B cell (primary cell): ENCODE results near the gene GIMAP5. TPM values are rescaled to one million over a fixed set of nuclear protein-coding genes. Genes with fewer than 3 reads are reported as not detected.

Source experiments
- ATAC-seq: fragments of 200-7000 bp; cut with Tn5 transposase; one replicate; pipeline ENCODE4 v1.10.0; 2021; ENCODE audit warnings: low read depth, mild to moderate bottlenecking, moderate number of reproducible peaks, moderate library complexity
- CTCF ChIA-PET: fragments of 350-600 bp; sonication (Branson Sonifier 250); formaldehyde crosslinking; loops from one replicate; lab custom pipeline; 2021; ENCODE audit warnings: antibody characterized with exemption, inconsistent platforms; lab: Charles Lee
- POLR2A ChIA-PET: fragments of 350-600 bp; sonication (Branson Sonifier 250); formaldehyde crosslinking; loops from one replicate; lab custom pipeline; 2021; ENCODE audit warnings: antibody characterized with exemption; lab: Charles Lee
- DNase-seq: peaks from one replicate; pipeline ENCODE4 v3.0.0; 2013
- H2AFZ ChIP-seq: 2 replicates; pipeline ENCODE4 v1.6.1; 2012; ENCODE audit warnings: mild to moderate bottlenecking, low read depth, low read length; ENCODE audit not compliant: insufficient read depth, poor library complexity, severe bottlenecking
- H3K27ac ChIP-seq, 2 donors: 1 replicate in 1 of 2; 2 replicates in 1 of 2; pipeline ENCODE4 v1.5.1; 2012 to 2013; ENCODE audit warnings: low read length in 2 of 2, mild to moderate bottlenecking in 2 of 2, moderate library complexity in 1 of 2
- H3K27me3 ChIP-seq, 4 experiments: fragments of 200-600 bp in 1 of 4; sonication (generic) in 1 of 4; replicated peaks in 1 of 4; 1 replicate in 2 of 4; 2 replicates in 2 of 4; pipeline versions ENCODE4 v1.6.1 to v1.7.0; 2013 to 2016; ENCODE audit warnings: low read length in 3 of 4, mild to moderate bottlenecking in 2 of 4, mixed read lengths in 1 of 4, moderate library complexity in 1 of 4; ENCODE audit not compliant: insufficient read depth in 4 of 4, control insufficient read depth in 3 of 4; ENCODE audit errors: control extremely low read depth in 1 of 4
- H3K36me3 ChIP-seq, 2 experiments: replicated peaks in 1 of 2; 1 replicate in 1 of 2; 2 replicates in 1 of 2; pipeline versions ENCODE4 v1.6.1 to v1.7.1; 2013; ENCODE audit warnings: low read length in 1 of 2; ENCODE audit not compliant: insufficient read depth in 2 of 2, control insufficient read depth in 1 of 2; ENCODE audit errors: control extremely low read depth in 1 of 2, extremely low read depth in 1 of 2
- H3K4me1 ChIP-seq, 2 donors: fragments of 200-600 bp in 1 of 2; sonication (generic) in 1 of 2; 1 replicate in 1 of 2; 2 replicates in 1 of 2; pipeline versions ENCODE4 v1.5.1 to v1.6.1; 2013 to 2017; ENCODE audit warnings: low read length in 2 of 2; ENCODE audit not compliant: control insufficient read depth in 2 of 2, insufficient read depth in 2 of 2
- H3K4me2 ChIP-seq: replicated peaks from 2 replicates; pipeline ENCODE3; 2012; ENCODE audit warnings: mild to moderate bottlenecking, low read depth, low read length; ENCODE audit not compliant: poor library complexity, severe bottlenecking
- H3K4me3 ChIP-seq, 5 experiments: fragments of 200-600 bp in 1 of 5; sonication (generic) in 1 of 5; 1 replicate in 3 of 5; 2 replicates in 2 of 5; pipeline versions ENCODE4 v1.5.1 to v1.7.0; 2011 to 2016; ENCODE audit warnings: low read length in 4 of 5, mild to moderate bottlenecking in 4 of 5, low read depth in 2 of 5, control low read depth in 1 of 5, moderate library complexity in 1 of 5; ENCODE audit not compliant: insufficient read depth in 1 of 5; ENCODE audit errors: control extremely low read depth in 1 of 5, extremely low read depth in 1 of 5
- H3K79me2 ChIP-seq: fragments of 200-600 bp; sonication (generic); one replicate; pipeline ENCODE4 v1.6.0; 2016; ENCODE audit warnings: low read length; ENCODE audit not compliant: control insufficient read depth, insufficient read depth
- H3K9ac ChIP-seq: fragments of 200-600 bp; sonication (generic); 2 replicates; pipeline ENCODE4 v1.6.1; 2017; ENCODE audit warnings: mild to moderate bottlenecking, low read length, moderate library complexity
- H3K9me3 ChIP-seq, 3 donors: one replicate each; pipeline versions ENCODE4 v1.6.1 to v1.7.1; 2013; ENCODE audit warnings: low read length in 2 of 3; ENCODE audit not compliant: control insufficient read depth in 2 of 3, insufficient read depth in 1 of 3; ENCODE audit errors: control extremely low read depth in 1 of 3
- H4K20me1 ChIP-seq: 2 replicates; pipeline ENCODE4 v1.6.0; 2012; ENCODE audit warnings: mild to moderate bottlenecking, low read length; ENCODE audit not compliant: insufficient read depth, control insufficient read depth, poor library complexity, severe bottlenecking
- H3K27ac Mint-ChIP-seq: one replicate; pipeline ENCODE4 v1.8.0; 2021; ENCODE audit warnings: mixed read lengths
- H3K27me3 Mint-ChIP-seq: one replicate; pipeline ENCODE4 v1.8.0; 2021; ENCODE audit warnings: mixed read lengths
- H3K4me1 Mint-ChIP-seq: one replicate; pipeline ENCODE4 v1.8.0; 2021; ENCODE audit warnings: mixed read lengths
- H3K4me3 Mint-ChIP-seq: one replicate; pipeline ENCODE4 v1.8.0; 2021; ENCODE audit warnings: mixed read lengths
- H3K9me3 Mint-ChIP-seq: one replicate; pipeline ENCODE4 v1.8.0; 2022; ENCODE audit warnings: mixed read lengths; ENCODE audit not compliant: insufficient read depth
- CTCF ChIP-seq: fragments of 200-600 bp; IDR thresholded peaks from one replicate; pipeline ENCODE4 v1.8.0; 2022; ENCODE audit warnings: antibody characterized with exemption, mild to moderate bottlenecking
- EZH2 ChIP-seq: IDR thresholded peaks from 2 replicates; pipeline ENCODE4 v1.6.1; 2012; ENCODE audit warnings: borderline replicate concordance, low read depth, mild to moderate bottlenecking, moderate library complexity, low read length; ENCODE audit not compliant: insufficient read depth, poor library complexity, severe bottlenecking
- WGBS: methylation state at CpG from one replicate; pipeline ENCODE4 v1.1.5; 2013; ENCODE audit warnings: missing lambda C conversion rate; ENCODE audit not compliant: insufficient coverage; 5-methylcytosine and 5-hydroxymethylcytosine counted together
- intact Hi-C: fragments of 100-400 bp; cut with micrococcal nuclease; formaldehyde crosslinking; loops from one replicate; pipeline ENCODE4 v1.10.0; 2022
- polyA plus RNA-seq: library from polyadenylated mRNA; depleted of rRNA; stranded (reverse); fragments of >200 nt; gene quantifications from 2 replicates; pipeline ENCODE4 v1.2.3, GENCODE V29; 2012
- total RNA-seq, 2 donors: library from RNA; stranded (reverse); fragments of 120-200 nt in 1 of 2; gene quantifications; 1 replicate in 1 of 2; 2 replicates in 1 of 2; pipeline versions ENCODE4 v1.2.3 to v1.2.4, GENCODE V29; 2013 to 2022

The GIMAP5 gene
- total and polyA plus RNA-seq, 2 donors (not counting 1 experiment from before 2014, with no cell fraction given), result 0.27 to 0.40 TPM

- DNase-seq (no peak), ATAC-seq (no peak)
- Mint-ChIP-seq H3K9me3 (no peaks in the 10 kb centered on the region), H3K27me3 (peaks cover 13% of the 10 kb centered on the region), H3K4me1 (peaks cover 8% of the 10 kb centered on the region), H3K27ac (no peak overlapping the region), H3K4me3 (no peak overlapping the region)
- no peak overlapping the region for H3K4me2 ChIP-seq
- H3K27ac ChIP-seq, result no peak overlapping the region
- peaks cover 0 to 8% of the 10 kb centered on the region in 2 donors for H3K4me1 ChIP-seq
- H3K9ac ChIP-seq, result no peak overlapping the region
- ChIA-PET CTCF (no interaction called here), POLR2A (no interaction called here)
- H3K4me3 ChIP-seq, result no peak overlapping the region
- H3K36me3 ChIP-seq, result no peaks in the 10 kb centered on the region
- TF ChIP-seq EZH2 (no peak), CTCF (no peak)
- H2AFZ ChIP-seq, result no peak overlapping the region
- intact Hi-C loops, result no loop called here
- WGBS, result 89% methylated on average over 2 of the region's 5 CpGs
- H3K9me3 ChIP-seq, result no peaks in the 10 kb centered on the region
- no peaks in the 10 kb centered on the region for H4K20me1 ChIP-seq
- no peaks in the 10 kb centered on the region for H3K79me2 ChIP-seq
- H3K27me3 ChIP-seq, result peaks cover 0 to 5% (median 1%) of the 10 kb centered on the region in 4 experiments
These were observed 54.1 kb downstream of the GIMAP5 start for GRCh38 chr7:150791304-150791703.

- ChIA-PET POLR2A (no interaction called here), CTCF (interaction anchor here (1.0 kb wide), 1 partner anchor 319 kb away, joined by 4 read pairs; no protein-coding TSS in a partner anchor)
- Histone ChIP-seq H3K36me3 (no peaks in the 10 kb centered on the region), H3K27ac (no peak overlapping the region), H3K79me2 (no peaks in the 10 kb centered on the region), H3K4me2 (no peak overlapping the region), H2AFZ (no peak overlapping the region), H4K20me1 (no peaks in the 10 kb centered on the region), H3K4me3 (no peak overlapping the region), H3K9ac (no peak overlapping the region), H3K4me1 (peaks cover 0 to 8% of the 10 kb centered on the region in 2 donors), H3K27me3 (peaks cover 0 to 5% (median 1%) of the 10 kb centered on the region in 4 experiments), H3K9me3 (no peaks in the 10 kb centered on the region)
- intact Hi-C loops, result no loop called here
- WGBS, result 86% methylated on average over 10 of the region's 12 CpGs
- peaks cover 8% of the 10 kb centered on the region for H3K4me1 Mint-ChIP-seq
- TF ChIP-seq CTCF (no peak), EZH2 (no peak)
- H3K9me3 Mint-ChIP-seq, result no peaks in the 10 kb centered on the region
- H3K27ac Mint-ChIP-seq, result no peak overlapping the region
- no peak overlapping the region for H3K4me3 Mint-ChIP-seq
- DNase-seq (no peak), ATAC-seq (no peak)
- H3K27me3 Mint-ChIP-seq, result peaks cover 14% of the 10 kb centered on the region
These were observed 54.7 kb downstream of the GIMAP5 start for GRCh38 chr7:150791746-150792452.
